T-cell (primary cell): ENCODE measurements around the gene IL17RE. TPM values are rescaled to one million over a fixed set of nuclear protein-coding genes. Genes with fewer than 3 reads are reported as not detected.
A peak's percentile ranks its signal among the peaks of the same experiment; 100 is the strongest.
"Not testable (repeated sequence)": the region's sequence is repeated elsewhere in the genome, so short reads cannot be mapped to it uniquely, and the experiment has no call there.

Experiments
- ATAC-seq, 4 experiments: fragments of 200-7000 bp in 3 of 4; fragments of 150-1000 bp in 1 of 4; cut with Tn5 transposase; replicated peaks in 1 of 4; 1 replicate in 3 of 4; 2 replicates in 1 of 4; pipeline ENCODE4 v1.10.0; 2021; ENCODE audit warnings: moderate library complexity in 3 of 4, mild to moderate bottlenecking in 2 of 4, moderate number of reproducible peaks in 1 of 4
- CTCF ChIA-PET, 2 donors: fragments of 300-600 bp; sonication (Branson Sonifier 250); formaldehyde crosslinking; loops; one replicate each; lab custom pipeline; 2022; ENCODE audit warnings: antibody characterized with exemption in 2 of 2; lab: Charles Lee
- POLR2A ChIA-PET, 2 donors: fragments of 300-600 bp; sonication (Branson Sonifier 250); formaldehyde crosslinking; loops; one replicate each; lab custom pipeline; 2022; ENCODE audit warnings: antibody characterized with exemption in 2 of 2; lab: Charles Lee
- DNase-seq, 35 experiments: peaks; one replicate each; pipeline versions ENCODE4 v3.0.0 to v3.0.0-alpha.2; 2013 to 2023
- H3K27ac ChIP-seq: one replicate; pipeline ENCODE4 v1.5.1; 2013; ENCODE audit warnings: low read length
- H3K27me3 ChIP-seq, 2 experiments: replicated peaks in 1 of 2; 1 replicate in 1 of 2; 2 replicates in 1 of 2; pipeline versions ENCODE4 v1.6.1 to v1.7.0; 2013; ENCODE audit warnings: low read length in 1 of 2, mixed read lengths in 1 of 2; ENCODE audit not compliant: control insufficient read depth in 2 of 2, insufficient read depth in 2 of 2; ENCODE audit errors: extremely low read depth in 1 of 2
- H3K36me3 ChIP-seq, 2 donors: 1 replicate in 1 of 2; 2 replicates in 1 of 2; pipeline versions ENCODE4 v1.6.1 to v1.7.0; 2013; ENCODE audit warnings: low read length in 1 of 2; ENCODE audit not compliant: control insufficient read depth in 2 of 2, insufficient read depth in 1 of 2; ENCODE audit errors: extremely low read depth in 1 of 2
- H3K4me1 ChIP-seq, 2 experiments: 1 replicate in 1 of 2; 2 replicates in 1 of 2; pipeline versions ENCODE4 v1.6.1 to v1.7.0; 2013; ENCODE audit warnings: low read length in 2 of 2, mixed read lengths in 1 of 2; ENCODE audit not compliant: insufficient read depth in 2 of 2, control insufficient read depth in 1 of 2; ENCODE audit errors: extremely low read depth in 1 of 2
- H3K4me3 ChIP-seq, 2 donors: 1 replicate in 1 of 2; 2 replicates in 1 of 2; pipeline versions ENCODE4 v1.5.1 to v1.7.0; 2013; ENCODE audit warnings: mild to moderate bottlenecking in 2 of 2, low read length in 1 of 2, moderate library complexity in 1 of 2; ENCODE audit not compliant: control insufficient read depth in 1 of 2; ENCODE audit errors: extremely low read depth in 1 of 2
- H3K9me3 ChIP-seq: 2 replicates; pipeline ENCODE4 v1.7.0; 2013
- H3K27ac Mint-ChIP-seq, 2 donors: one replicate each; pipeline ENCODE4 v1.8.0; 2020 to 2021; ENCODE audit warnings: mild to moderate bottlenecking in 2 of 2, mixed read lengths in 2 of 2
- H3K27me3 Mint-ChIP-seq, 2 donors: one replicate each; pipeline ENCODE4 v1.8.0; 2021 to 2022; ENCODE audit warnings: mixed read lengths in 2 of 2
- H3K36me3 Mint-ChIP-seq: one replicate; pipeline ENCODE4 v1.8.0; 2021; ENCODE audit warnings: mixed read lengths
- H3K4me1 Mint-ChIP-seq, 3 donors: one replicate each; pipeline ENCODE4 v1.8.0; 2020 to 2022; ENCODE audit warnings: mixed read lengths in 3 of 3, mild to moderate bottlenecking in 1 of 3
- H3K4me3 Mint-ChIP-seq, 3 donors: one replicate each; pipeline ENCODE4 v1.8.0; 2020 to 2022; ENCODE audit warnings: mild to moderate bottlenecking in 3 of 3, mixed read lengths in 3 of 3, moderate library complexity in 3 of 3
- H3K9me3 Mint-ChIP-seq, 3 donors: one replicate each; pipeline ENCODE4 v1.8.0; 2020 to 2022; ENCODE audit warnings: mixed read lengths in 3 of 3
- WGBS: methylation state at CpG from one replicate; pipeline ENCODE4 v1.1.5; 2013; ENCODE audit warnings: missing lambda C conversion rate; ENCODE audit not compliant: insufficient coverage; 5-methylcytosine and 5-hydroxymethylcytosine counted together
- total RNA-seq, 35 experiments: library from RNA in 6 of 35; stranded (reverse) in 6 of 35; fragments of 120-200 nt in 1 of 35; gene quantifications; one replicate each; pipeline versions ENCODE4 v1.2.1 to v1.2.4 and lab custom pipeline; 2013 to 2026

The IL17RE gene
- total RNA-seq, 5 donors from 2014 or later (not counting 1 experiment from before 2014, with no cell fraction given): 0.68 to 5.1 (median 1.9) TPM

DNA sequence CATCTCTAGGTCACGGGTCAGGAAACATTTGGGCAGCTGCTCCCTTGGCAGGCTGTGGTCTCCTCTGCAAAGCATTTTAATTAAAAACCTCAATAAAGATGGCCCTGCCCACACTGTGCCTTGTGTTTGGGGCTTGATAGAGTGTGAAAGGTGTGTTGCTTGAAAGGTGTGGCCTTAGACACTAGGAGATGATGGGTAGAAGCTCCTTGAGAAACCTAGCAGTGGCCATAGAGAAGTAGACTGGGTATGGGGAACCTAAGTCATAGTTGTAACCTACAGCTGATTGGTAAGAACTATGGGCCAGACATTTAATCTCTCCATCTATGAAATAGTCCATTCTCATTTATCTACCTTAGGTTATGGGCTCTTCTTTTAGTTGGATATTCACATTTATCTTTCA lies 8.9 kb upstream of the IL17RE start:
- peaks cover 8 to 23% of the 10 kb centered on the region in 2 experiments for H3K4me1 ChIP-seq
- ChIA-PET POLR2A (interaction anchor here in 1 of 2 donors (0.7 to 1.1 kb wide), 2 partner anchors 9 to 162 kb away, joined by 3 to 5 read pairs; partner anchors contain the start of genes BRPF1 and IL17RE), CTCF (interaction anchor here in 1 of 2 donors (1.0 kb wide), 1 partner anchor 39 kb away, joined by 4 read pairs; no protein-coding TSS in a partner anchor)
- no peaks in the 10 kb centered on the region for H3K9me3 ChIP-seq
- peaks cover 46 to 64% (median 48%) of the 10 kb centered on the region in 3 donors for H3K4me1 Mint-ChIP-seq
- H3K9me3 Mint-ChIP-seq: no peaks in the 10 kb centered on the region
- no CpG with 5 or more reads among the region's 1 CpG for WGBS
- H3K27ac ChIP-seq: peak overlapping the region; percentile 5
- H3K36me3 ChIP-seq: peaks cover 3 to 15% of the 10 kb centered on the region in 2 donors
- H3K4me3 Mint-ChIP-seq: no peak overlapping the region
- no peaks in the 10 kb centered on the region for H3K27me3 ChIP-seq
- no peaks in the 10 kb centered on the region for H3K27me3 Mint-ChIP-seq
- peaks cover 23% of the 10 kb centered on the region for H3K36me3 Mint-ChIP-seq
- ATAC-seq: no peak
- H3K4me3 ChIP-seq: no peak overlapping the region
- peak overlapping the region; percentile 30 to 73 for H3K27ac Mint-ChIP-seq
- DNase-seq: no peak

DNA sequence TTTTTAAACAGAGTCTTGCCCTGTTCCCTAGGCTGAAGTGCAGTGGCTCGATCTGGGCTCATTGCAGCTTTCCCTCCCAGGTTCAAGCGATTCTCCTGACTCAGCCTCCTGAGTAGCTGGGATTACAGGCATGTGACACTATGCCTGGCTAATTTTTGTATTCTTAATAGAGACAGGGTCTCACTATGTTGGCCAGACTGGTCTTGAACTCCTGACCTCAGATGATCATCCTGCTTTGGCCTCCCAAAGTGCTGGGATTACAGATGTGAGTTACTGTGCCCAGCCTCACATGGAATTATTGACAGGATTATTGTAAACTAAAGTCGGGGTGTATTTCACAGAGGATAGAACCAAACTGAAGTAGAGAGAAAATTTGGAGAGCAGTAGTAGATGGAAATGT lies 6.9 kb upstream of the IL17RE start:
- Mint-ChIP-seq H3K4me1 (peaks cover 43 to 60% (median 48%) of the 10 kb centered on the region in 3 donors), H3K27ac (peak overlapping the region in 1 of 2 donors; percentile 19), H3K36me3 (peaks cover 23% of the 10 kb centered on the region)
- DNase-seq, H3K27ac ChIP-seq, ATAC-seq, CTCF ChIA-PET, H3K4me3 ChIP-seq, H3K9me3 Mint-ChIP-seq, H3K9me3 ChIP-seq, H3K27me3 ChIP-seq, H3K4me3 Mint-ChIP-seq, H3K27me3 Mint-ChIP-seq, POLR2A ChIA-PET: not testable (repeated sequence)
- Histone ChIP-seq H3K4me1 (peaks cover 8 to 17% of the 10 kb centered on the region in 2 experiments), H3K36me3 (peaks cover 3 to 15% of the 10 kb centered on the region in 2 donors)
- 96% methylated on average over 3 of the region's 3 CpGs for WGBS

DNA sequence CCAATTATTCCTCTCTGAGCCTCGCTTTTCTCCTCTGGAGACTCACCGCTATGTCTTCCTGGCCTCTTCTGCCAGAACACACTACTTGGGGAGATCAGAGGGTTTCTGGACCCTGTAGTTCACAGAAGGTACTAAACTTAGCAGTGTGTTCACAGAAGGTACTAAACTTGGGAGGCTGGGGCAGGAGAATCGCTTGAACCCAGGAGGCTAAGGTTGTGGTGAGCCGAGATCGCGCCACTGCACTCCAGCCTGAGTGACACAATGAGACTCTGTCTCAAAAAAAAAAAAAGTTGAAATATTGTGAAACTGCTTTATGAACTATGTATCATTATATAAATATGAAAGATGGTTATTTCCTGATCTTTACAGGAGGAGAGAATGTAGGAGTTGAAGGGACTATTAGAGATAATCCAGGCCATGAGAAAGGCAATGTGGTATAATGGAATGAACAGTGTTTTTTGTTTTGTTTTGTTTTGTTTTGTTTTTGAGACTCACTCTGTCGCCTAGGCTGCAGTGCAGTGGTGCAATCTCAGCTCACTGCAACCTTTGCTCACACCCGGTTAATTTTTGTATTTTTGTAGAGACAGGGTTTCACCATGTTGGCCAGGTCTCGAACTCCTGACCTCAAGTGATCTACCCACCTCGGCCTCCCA lies 5.8 kb upstream of the IL17RE start:
- peaks cover 3 to 13% of the 10 kb centered on the region in 2 experiments for H3K4me1 ChIP-seq
- peaks cover 3 to 15% of the 10 kb centered on the region in 2 donors for H3K36me3 ChIP-seq
- H3K4me3 Mint-ChIP-seq, POLR2A ChIA-PET, H3K27me3 Mint-ChIP-seq, CTCF ChIA-PET, H3K27ac ChIP-seq, H3K4me3 ChIP-seq, DNase-seq, H3K9me3 Mint-ChIP-seq, H3K9me3 ChIP-seq, H3K27me3 ChIP-seq, ATAC-seq: not testable (repeated sequence)
- peak overlapping the region; percentile 58 to 73 for H3K27ac Mint-ChIP-seq
- H3K36me3 Mint-ChIP-seq: peaks cover 23% of the 10 kb centered on the region
- peaks cover 43 to 61% (median 47%) of the 10 kb centered on the region in 3 donors for H3K4me1 Mint-ChIP-seq
- 83% methylated on average over 2 of the region's 10 CpGs for WGBS

DNA sequence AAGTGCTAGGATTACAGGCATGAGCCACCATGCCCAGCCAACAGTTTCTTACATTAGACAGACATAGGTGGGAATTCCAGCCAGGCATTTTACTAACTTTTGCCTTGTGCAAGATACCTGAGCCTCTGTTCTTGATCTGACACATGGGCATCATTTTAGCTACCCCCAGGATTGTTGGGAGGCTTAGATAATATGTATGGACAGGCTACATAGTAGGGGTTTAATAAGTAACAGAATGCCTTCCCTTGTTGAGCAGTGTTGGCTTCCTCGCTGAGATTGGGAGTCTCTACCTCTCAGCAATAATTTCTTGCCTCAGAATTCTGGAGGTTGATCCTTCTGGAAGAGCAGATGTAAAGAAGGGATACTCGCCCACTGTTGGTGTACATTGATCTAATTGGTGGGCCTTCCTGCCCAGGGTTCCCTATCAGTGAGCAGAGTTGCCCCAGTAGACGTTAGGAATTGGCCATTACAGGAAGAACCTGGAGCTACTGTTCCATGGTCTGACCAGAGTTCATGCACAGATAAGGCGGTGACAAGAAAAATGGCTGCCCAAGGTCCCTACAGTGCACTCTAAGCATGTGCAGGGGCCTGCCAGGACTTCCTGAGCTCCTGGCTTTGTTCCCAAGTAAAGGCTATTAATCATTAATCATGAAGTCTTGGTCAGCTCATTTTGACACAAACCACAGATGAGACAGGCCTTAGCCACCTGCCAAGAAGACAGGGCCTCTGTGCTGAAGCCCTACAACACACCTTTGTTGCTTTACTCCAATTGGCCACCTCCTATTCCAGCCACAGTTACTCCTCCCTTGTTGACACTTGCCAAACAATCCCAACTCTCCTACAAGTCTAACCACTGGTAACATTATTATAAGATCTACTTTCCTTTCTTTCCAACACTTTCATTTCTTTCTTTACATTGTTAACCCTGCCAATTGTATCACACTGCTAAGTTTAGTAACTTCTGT lies 5.0 kb upstream of the IL17RE start:
- Histone ChIP-seq H3K27ac (no peak overlapping the region), H3K4me3 (no peak overlapping the region), H3K4me1 (peaks cover 8 to 18% of the 10 kb centered on the region in 2 experiments), H3K9me3 (no peaks in the 10 kb centered on the region), H3K27me3 (peaks cover 0 to 2% of the 10 kb centered on the region in 2 experiments), H3K36me3 (peaks cover 2 to 13% of the 10 kb centered on the region in 2 donors)
- 88% methylated on average over 3 of the region's 4 CpGs for WGBS
- Mint-ChIP-seq H3K9me3 (no peaks in the 10 kb centered on the region), H3K36me3 (peaks cover 18% of the 10 kb centered on the region), H3K4me3 (no peak overlapping the region), H3K27me3 (no peaks in the 10 kb centered on the region), H3K27ac (peak overlapping the region; percentile 58 to 73), H3K4me1 (peaks cover 44 to 61% (median 47%) of the 10 kb centered on the region in 3 donors)
- ATAC-seq (no peak), DNase-seq (no peak)
- CTCF ChIA-PET: no interaction called here
- POLR2A ChIA-PET: no interaction called here

DNA sequence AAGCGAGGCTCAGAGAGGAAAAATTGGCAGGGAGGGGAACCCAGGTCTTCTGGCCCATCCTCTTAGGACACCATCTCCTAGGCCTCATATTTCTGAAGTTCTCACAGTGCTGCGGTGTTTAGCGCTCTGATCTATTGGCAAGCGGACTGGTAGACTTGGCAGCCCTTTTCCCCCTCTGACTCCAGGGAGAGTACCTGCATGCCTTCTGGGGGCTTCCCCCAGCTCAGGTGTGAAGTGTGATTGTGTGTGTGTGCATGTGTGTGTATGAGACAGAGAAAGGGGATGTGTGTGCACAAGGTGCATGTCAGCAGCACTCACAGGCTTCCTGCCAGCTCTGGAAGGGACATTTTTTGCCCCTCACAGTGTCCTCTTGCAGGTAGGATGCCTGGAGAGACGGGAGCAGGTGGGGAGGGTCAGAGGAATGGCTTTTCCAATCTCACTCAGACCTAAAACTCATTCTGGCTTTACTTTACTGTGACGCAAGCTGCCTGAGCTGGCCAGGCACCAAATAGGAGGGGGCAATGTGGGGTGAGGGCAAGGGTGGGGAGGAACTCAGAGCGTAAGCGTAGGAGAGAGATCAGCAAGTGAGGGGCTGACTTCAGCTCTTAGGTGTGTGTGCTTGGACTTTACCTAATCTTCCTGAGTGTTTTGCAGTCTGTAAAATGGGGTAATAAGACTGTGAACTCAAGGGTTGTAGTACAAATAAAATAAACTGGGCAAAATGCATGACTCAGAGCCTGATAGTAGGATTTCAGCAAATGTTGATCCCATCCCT lies 4.0 kb upstream of the IL17RE start:
- ATAC-seq: no peak
- no peak for DNase-seq
- peaks cover 8 to 25% of the 10 kb centered on the region in 2 experiments for H3K4me1 ChIP-seq
- no peak overlapping the region for H3K4me3 ChIP-seq
- H3K9me3 ChIP-seq: no peaks in the 10 kb centered on the region
- Mint-ChIP-seq H3K9me3 (no peaks in the 10 kb centered on the region), H3K4me1 (peaks cover 44 to 63% (median 47%) of the 10 kb centered on the region in 3 donors), H3K36me3 (peaks cover 10% of the 10 kb centered on the region), H3K4me3 (no peak overlapping the region), H3K27me3 (no peaks in the 10 kb centered on the region), H3K27ac (peak overlapping the region; percentile 28 to 34)
- peaks cover 0 to 2% of the 10 kb centered on the region in 2 experiments for H3K27me3 ChIP-seq
- POLR2A ChIA-PET: no interaction called here
- CTCF ChIA-PET: no interaction called here
- H3K36me3 ChIP-seq: peaks cover 0 to 3% of the 10 kb centered on the region in 2 donors
- no peak overlapping the region for H3K27ac ChIP-seq
- 92% methylated on average over 5 of the region's 8 CpGs for WGBS
